CD14-positive monocyte (primary cell): ENCODE data around the gene ZMAT3. TPM values are rescaled to one million over a fixed set of nuclear protein-coding genes. Genes with fewer than 3 reads are reported as not detected.

ENCODE experiments used
- DNase-seq, 3 donors: peaks; one replicate each; pipeline ENCODE4 v3.0.0-alpha.2; 2011 to 2022
- H2AFZ ChIP-seq: 2 replicates; pipeline ENCODE4 v1.6.0; 2012; ENCODE audit warnings: mild to moderate bottlenecking, low read depth, low read length, inconsistent platforms; ENCODE audit not compliant: insufficient read depth, poor library complexity, severe bottlenecking
- H3K27ac ChIP-seq, 2 donors: 1 replicate in 1 of 2; 2 replicates in 1 of 2; pipeline ENCODE4 v1.5.1; 2012 to 2013; ENCODE audit warnings: low read length in 2 of 2, control low read depth in 1 of 2, inconsistent platforms in 1 of 2, low read depth in 1 of 2, mild to moderate bottlenecking in 1 of 2
- H3K27me3 ChIP-seq, 2 donors: one replicate each; pipeline versions ENCODE4 v1.6.0 to v1.6.1; 2011 to 2013; ENCODE audit warnings: low read length in 2 of 2; ENCODE audit not compliant: control insufficient read depth in 2 of 2, insufficient read depth in 2 of 2
- H3K36me3 ChIP-seq, 2 donors: replicated peaks in 1 of 2; 1 replicate in 1 of 2; 2 replicates in 1 of 2; pipeline versions ENCODE4 v1.5.1 to v1.6.1; 2012 to 2013; ENCODE audit warnings: low read length in 2 of 2, control low read depth in 1 of 2, inconsistent platforms in 1 of 2, mild to moderate bottlenecking in 1 of 2; ENCODE audit not compliant: insufficient read depth in 2 of 2, control insufficient read depth in 1 of 2
- H3K4me1 ChIP-seq, 2 donors: 1 replicate in 1 of 2; 2 replicates in 1 of 2; pipeline versions ENCODE4 v1.5.1 to v1.6.1; 2012 to 2013; ENCODE audit warnings: low read length in 2 of 2, control low read depth in 1 of 2, inconsistent platforms in 1 of 2, mild to moderate bottlenecking in 1 of 2, moderate library complexity in 1 of 2; ENCODE audit not compliant: insufficient read depth in 2 of 2, control insufficient read depth in 1 of 2
- H3K4me2 ChIP-seq: replicated peaks from 2 replicates; pipeline ENCODE3; 2012; ENCODE audit warnings: low read length, moderate library complexity, mild to moderate bottlenecking; ENCODE audit not compliant: poor library complexity, severe bottlenecking; ENCODE audit errors: extremely low read depth
- H3K4me3 ChIP-seq, 3 experiments: fragments of 200-600 bp in 1 of 3; sonication (generic) in 1 of 3; replicated peaks in 1 of 3; 1 replicate in 2 of 3; 2 replicates in 1 of 3; pipeline ENCODE4 v1.5.1; 2011 to 2013; ENCODE audit warnings: low read length in 3 of 3, mild to moderate bottlenecking in 3 of 3, control low read depth in 2 of 3, low read depth in 2 of 3, inconsistent platforms in 1 of 3, moderate library complexity in 1 of 3
- H3K79me2 ChIP-seq: 2 replicates; pipeline ENCODE4 v1.6.0; 2012; ENCODE audit warnings: mild to moderate bottlenecking, control low read depth, inconsistent platforms, low read length, moderate library complexity; ENCODE audit not compliant: insufficient read depth
- H3K9ac ChIP-seq: 2 replicates; pipeline ENCODE4 v1.6.0; 2017; ENCODE audit warnings: low read length, mild to moderate bottlenecking; ENCODE audit not compliant: insufficient read depth, poor library complexity, severe bottlenecking
- H3K9me3 ChIP-seq, 2 donors: replicated peaks in 1 of 2; 1 replicate in 1 of 2; 2 replicates in 1 of 2; pipeline versions ENCODE4 v1.5.1 to v1.6.1; 2012 to 2013; ENCODE audit warnings: low read length in 2 of 2, control low read depth in 1 of 2; ENCODE audit not compliant: control insufficient read depth in 1 of 2, insufficient read depth in 1 of 2
- H4K20me1 ChIP-seq: 2 replicates; pipeline ENCODE4 v1.6.0; 2012; ENCODE audit warnings: mild to moderate bottlenecking, low read length, control low read depth, moderate library complexity; ENCODE audit not compliant: insufficient read depth
- H3K27ac Mint-ChIP-seq, 7 donors: one replicate each; pipeline ENCODE4 v1.8.0; 2020; ENCODE audit warnings: mild to moderate bottlenecking in 7 of 7, mixed read lengths in 7 of 7, moderate library complexity in 6 of 7, inconsistent platforms in 2 of 7
- H3K27me3 Mint-ChIP-seq, 3 donors: one replicate each; pipeline ENCODE4 v1.8.0; 2021 to 2022; ENCODE audit warnings: low read depth in 3 of 3, mild to moderate bottlenecking in 3 of 3, mixed read lengths in 3 of 3, moderate library complexity in 3 of 3, inconsistent platforms in 1 of 3
- H3K36me3 Mint-ChIP-seq, 2 donors: one replicate each; pipeline ENCODE4 v1.8.0; 2020; ENCODE audit warnings: mixed read lengths in 2 of 2, inconsistent platforms in 1 of 2, mild to moderate bottlenecking in 1 of 2
- H3K4me1 Mint-ChIP-seq: one replicate; pipeline ENCODE4 v1.8.0; 2020; ENCODE audit warnings: mild to moderate bottlenecking, mixed read lengths
- H3K4me3 Mint-ChIP-seq, 2 donors: one replicate each; pipeline ENCODE4 v1.8.0; 2020; ENCODE audit warnings: mild to moderate bottlenecking in 2 of 2, mixed read lengths in 2 of 2, moderate library complexity in 1 of 2
- H3K9me3 Mint-ChIP-seq, 7 donors: one replicate each; pipeline ENCODE4 v1.8.0; 2020 to 2022; ENCODE audit warnings: mixed read lengths in 7 of 7, mild to moderate bottlenecking in 6 of 7, moderate library complexity in 6 of 7, inconsistent platforms in 2 of 7
- CTCF ChIP-seq: fragments of 200-600 bp; IDR thresholded peaks from one replicate; pipeline ENCODE4 v1.8.0; 2022; ENCODE audit warnings: antibody characterized with exemption, mild to moderate bottlenecking
- WGBS: methylation state at CpG from one replicate; pipeline ENCODE4 v1.1.5; 2013; ENCODE audit warnings: missing lambda C conversion rate; ENCODE audit not compliant: insufficient coverage; 5-methylcytosine and 5-hydroxymethylcytosine counted together
- intact Hi-C, 2 donors: fragments of 100-400 bp; cut with micrococcal nuclease; formaldehyde crosslinking; loops; one replicate each; pipeline versions ENCODE4 v1.15.0 to v1.15.1; 2023
- polyA plus RNA-seq, 3 donors: library from polyadenylated mRNA; depleted of rRNA in 1 of 3; unstranded in 2 of 3; stranded (reverse) in 1 of 3; fragments of 300-500 nt in 2 of 3; fragments of >200 nt in 1 of 3; fragmentation: Illumina TruSeq in 2 of 3; gene quantifications; 1 replicate in 2 of 3; 2 replicates in 1 of 3; pipeline ENCODE4 v1.2.3, GENCODE V29; 2012 to 2021

The ZMAT3 gene
- polyA plus RNA-seq, 3 donors = 3.9 to 9.9 (median 7.9) TPM

GRCh38 chr3:179038216-179038898, 33.3 kb downstream of the ZMAT3 start:
- no peaks in the 10 kb centered on the region for H3K27me3 ChIP-seq
- no peak for TF ChIP-seq CTCF
- H3K4me3 ChIP-seq = no peak overlapping the region
- Mint-ChIP-seq H3K4me3 (no peak overlapping the region), H3K27me3 (no peaks in the 10 kb centered on the region), H3K27ac (no peak overlapping the region), H3K36me3 (peaks cover 11 to 15% of the 10 kb centered on the region in 2 donors), H3K4me1 (peaks cover 12% of the 10 kb centered on the region), H3K9me3 (peaks cover 0 to 21% (median 13%) of the 10 kb centered on the region in 7 donors)
- H3K36me3 ChIP-seq = peaks cover 0 to 5% of the 10 kb centered on the region in 2 donors
- no peak overlapping the region for H3K9ac ChIP-seq
- no peaks in the 10 kb centered on the region for H3K4me1 ChIP-seq
- no peaks in the 10 kb centered on the region for H4K20me1 ChIP-seq
- no peak overlapping the region for H2AFZ ChIP-seq
- 95% methylated on average over 11 of the region's 12 CpGs for WGBS
- H3K9me3 ChIP-seq = peaks cover 0 to 6% of the 10 kb centered on the region in 2 donors
- no peak overlapping the region for H3K4me2 ChIP-seq
- intact Hi-C loops = no loop called here
- no peak for DNase-seq
- H3K27ac ChIP-seq = no peak overlapping the region
- H3K79me2 ChIP-seq = no peaks in the 10 kb centered on the region

GRCh38 chr3:179037351-179037750, 34.3 kb downstream of the ZMAT3 start:
- Histone ChIP-seq H3K27me3 (no peaks in the 10 kb centered on the region), H3K9ac (no peak overlapping the region), H3K9me3 (peaks cover 0 to 9% of the 10 kb centered on the region in 2 donors), H3K4me3 (no peak overlapping the region), H3K4me1 (no peaks in the 10 kb centered on the region), H2AFZ (no peak overlapping the region), H3K36me3 (peaks cover 0 to 5% of the 10 kb centered on the region in 2 donors), H3K27ac (no peak overlapping the region), H3K4me2 (no peak overlapping the region), H3K79me2 (no peaks in the 10 kb centered on the region), H4K20me1 (no peaks in the 10 kb centered on the region)
- intact Hi-C loops = no loop called here
- Mint-ChIP-seq H3K4me1 (peaks cover 15% of the 10 kb centered on the region), H3K27me3 (no peaks in the 10 kb centered on the region), H3K4me3 (no peak overlapping the region), H3K36me3 (peaks cover 11 to 16% of the 10 kb centered on the region in 2 donors), H3K9me3 (peaks cover 4 to 25% (median 12%) of the 10 kb centered on the region in 7 donors), H3K27ac (no peak overlapping the region)
- no peak for TF ChIP-seq CTCF
- no peak for DNase-seq
- WGBS = 86% methylated on average over 7 of the region's 10 CpGs
